ENCODE data around the gene MNAT1. TPM values are rescaled to one million over a fixed set of nuclear protein-coding genes. Genes with fewer than 3 reads are reported as not detected.
A peak's percentile ranks its signal among the peaks of the same experiment; 100 is the strongest.
"Not testable (repeated sequence)": the region's sequence is repeated elsewhere in the genome, so short reads cannot be mapped to it uniquely, and the experiment has no call there.

MNAT1 gene
- total RNA-seq, 1 donor: 71.7 TPM

- TF ChIP-seq CTCF (IDR thresholded peaks at IDR 0.05; ENCODE audit: insufficient read depth, low read depth, low read length): no peak
- DNase-seq (ENCODE audit: low read depth): no peak
Measured at GRCh38 chr14:60848066-60848465, 113.5 kb downstream of the MNAT1 start.

GRCh38 chr14:60851692-60852091 lies 117.1 kb downstream of the MNAT1 start:
- H3K4me3 ChIP-seq (ENCODE audit: low read depth, low read length): not testable (repeated sequence)

More at GRCh38 chr14:60848066-60848465, 113.5 kb downstream of the MNAT1 start:
- no peak overlapping the region for H3K4me3 ChIP-seq (ENCODE audit: low read depth, low read length)

GRCh38 chr14:60856111-60856510 lies 121.5 kb downstream of the MNAT1 start:
- no peak overlapping the region for H3K4me3 ChIP-seq (ENCODE audit: low read depth, low read length)
- TF ChIP-seq CTCF (IDR thresholded peaks at IDR 0.05; ENCODE audit: insufficient read depth, low read depth, low read length): no peak
- no peak for DNase-seq (ENCODE audit: low read depth)

More at GRCh38 chr14:60851692-60852091, 117.1 kb downstream of the MNAT1 start:
- DNase-seq (ENCODE audit: low read depth): not testable (repeated sequence)

- DNase-seq (ENCODE audit: low read depth): no peak
- H3K4me3 ChIP-seq (ENCODE audit: low read depth, low read length): no peak overlapping the region
- no peak for TF ChIP-seq CTCF (IDR thresholded peaks at IDR 0.05; ENCODE audit: insufficient read depth, low read depth, low read length)
Measured at GRCh38 chr14:60859525-60859924, 125.0 kb downstream of the MNAT1 start.

- TF ChIP-seq CTCF (IDR thresholded peaks at IDR 0.05; ENCODE audit: insufficient read depth, low read depth, low read length): no peak
- DNase-seq (ENCODE audit: low read depth): no peak
- no peak overlapping the region for H3K4me3 ChIP-seq (ENCODE audit: low read depth, low read length)
Measured at GRCh38 chr14:60861545-60862140, 127.1 kb downstream of the MNAT1 start.

- DNase-seq (ENCODE audit: low read depth): peak; percentile 82
- TF ChIP-seq CTCF (IDR thresholded peaks at IDR 0.05; ENCODE audit: insufficient read depth, low read depth, low read length): no peak
- H3K4me3 ChIP-seq (ENCODE audit: low read depth, low read length): no peak overlapping the region
Measured at GRCh38 chr14:60862283-60862682, 127.7 kb downstream of the MNAT1 start.

- H3K4me3 ChIP-seq (ENCODE audit: low read depth, low read length): no peak overlapping the region
- no peak for TF ChIP-seq CTCF (IDR thresholded peaks at IDR 0.05; ENCODE audit: insufficient read depth, low read depth, low read length)
- DNase-seq (ENCODE audit: low read depth): no peak
Measured at GRCh38 chr14:60863249-60863648, 128.7 kb downstream of the MNAT1 start.

Measured in fibroblast of villous mesenchyme (primary cell).